ENCODE results near the gene ABLIM1.

The ABLIM1 gene

GRCh38 chr10:114471906-114472876 is 185.9 kb downstream of the ABLIM1 start:
- in situ Hi-C loops (cut with HindIII; ENCODE audit: low pct_ligation_motif_present, low pct_unique_long_range_greater_than_20kb, low sequenced_read_pairs): no loop called here
- no peak for DNase-seq

- in situ Hi-C loops (cut with HindIII; ENCODE audit: low pct_ligation_motif_present, low pct_unique_long_range_greater_than_20kb, low sequenced_read_pairs): no loop called here
- peak; percentile 79 for DNase-seq
These were observed 186.8 kb downstream of the ABLIM1 start for GRCh38 chr10:114470956-114471905.

GRCh38 chr10:114470361-114470760 is 187.7 kb downstream of the ABLIM1 start:
- no peak for DNase-seq
- in situ Hi-C loops (cut with HindIII; ENCODE audit: low pct_ligation_motif_present, low pct_unique_long_range_greater_than_20kb, low sequenced_read_pairs): no loop called here

GRCh38 chr10:114458955-114459354 is 199.1 kb downstream of the ABLIM1 start:
- DNase-seq: peak; percentile 66
- in situ Hi-C loops (cut with HindIII; ENCODE audit: low pct_ligation_motif_present, low pct_unique_long_range_greater_than_20kb, low sequenced_read_pairs): no loop called here

- no peak for DNase-seq
- in situ Hi-C loops (cut with HindIII; ENCODE audit: low pct_ligation_motif_present, low pct_unique_long_range_greater_than_20kb, low sequenced_read_pairs): no loop called here
These were observed 199.7 kb downstream of the ABLIM1 start for GRCh38 chr10:114458216-114458920.

- in situ Hi-C loops (cut with HindIII; ENCODE audit: low pct_ligation_motif_present, low pct_unique_long_range_greater_than_20kb, low sequenced_read_pairs): no loop called here
These were observed 204.5 kb downstream of the ABLIM1 start for GRCh38 chr10:114453576-114453975.

GRCh38 chr10:114448897-114449296 is 209.2 kb downstream of the ABLIM1 start:
- DNase-seq: no peak
- in situ Hi-C loops (cut with HindIII; ENCODE audit: low pct_ligation_motif_present, low pct_unique_long_range_greater_than_20kb, low sequenced_read_pairs): no loop called here

More at GRCh38 chr10:114453576-114453975, 204.5 kb downstream of the ABLIM1 start:
- no peak for DNase-seq

- in situ Hi-C loops (cut with HindIII; ENCODE audit: low pct_ligation_motif_present, low pct_unique_long_range_greater_than_20kb, low sequenced_read_pairs): no loop called here
- no peak for DNase-seq
These were observed 212.7 kb downstream of the ABLIM1 start for GRCh38 chr10:114445332-114445731.

GRCh38 chr10:114444819-114445218 is 213.3 kb downstream of the ABLIM1 start:
- in situ Hi-C loops (cut with HindIII; ENCODE audit: low pct_ligation_motif_present, low pct_unique_long_range_greater_than_20kb, low sequenced_read_pairs): no loop called here
- DNase-seq: no peak

GRCh38 chr10:114442091-114442630 is 215.9 kb downstream of the ABLIM1 start:
- in situ Hi-C loops (cut with HindIII; ENCODE audit: low pct_ligation_motif_present, low pct_unique_long_range_greater_than_20kb, low sequenced_read_pairs): no loop called here
- DNase-seq: no peak

- in situ Hi-C loops (cut with HindIII; ENCODE audit: low pct_ligation_motif_present, low pct_unique_long_range_greater_than_20kb, low sequenced_read_pairs): no loop called here
- no peak for DNase-seq
These were observed 217.0 kb downstream of the ABLIM1 start for GRCh38 chr10:114441107-114441506.

GRCh38 chr10:114437473-114438292 is 220.4 kb downstream of the ABLIM1 start:
- in situ Hi-C loops (cut with HindIII; ENCODE audit: low pct_ligation_motif_present, low pct_unique_long_range_greater_than_20kb, low sequenced_read_pairs): no loop called here
- DNase-seq: peak; percentile 49

GRCh38 chr10:114436941-114437340 is 221.1 kb downstream of the ABLIM1 start:
- in situ Hi-C loops (cut with HindIII; ENCODE audit: low pct_ligation_motif_present, low pct_unique_long_range_greater_than_20kb, low sequenced_read_pairs): no loop called here
- DNase-seq: no peak

GRCh38 chr10:114432566-114433093 is 225.4 kb downstream of the ABLIM1 start:
- in situ Hi-C loops (cut with HindIII; ENCODE audit: low pct_ligation_motif_present, low pct_unique_long_range_greater_than_20kb, low sequenced_read_pairs): no loop called here
- no peak for DNase-seq

- no peak for DNase-seq
- in situ Hi-C loops (cut with HindIII; ENCODE audit: low pct_ligation_motif_present, low pct_unique_long_range_greater_than_20kb, low sequenced_read_pairs): no loop called here
These were observed 226.5 kb downstream of the ABLIM1 start for GRCh38 chr10:114431414-114432135.

- no peak for DNase-seq
- in situ Hi-C loops (cut with HindIII; ENCODE audit: low pct_ligation_motif_present, low pct_unique_long_range_greater_than_20kb, low sequenced_read_pairs): no loop called here
These were observed 227.2 kb downstream of the ABLIM1 start for GRCh38 chr10:114430688-114431413.

Data from ACHN (cell line).